ENCODE data around the gene MGA. TPM values are rescaled to one million over a fixed set of nuclear protein-coding genes. Genes with fewer than 3 reads are reported as not detected.

The MGA gene
- total and polyA plus RNA-seq, 2 donors (not counting 3 experiments of a cell fraction or from before 2014, with no cell fraction given), result 4.1 to 36.5 TPM

GRCh38 chr15:41775651-41776050 is 115.4 kb downstream of the MGA start:
- H3K4me1 ChIP-seq (ENCODE audit: control insufficient read depth, extremely low read depth, insufficient read depth, low read length), result peaks cover 68% of the 10 kb centered on the region
- CTCF ChIA-PET, result interaction anchor here (3.7 to 13.5 kb wide), 3 partner anchors 18 to 80 kb away, joined by 25 to 754 read pairs (median 219); no protein-coding TSS in a partner anchor
- BruUV-seq (replicated peaks), result no TSS peak
- no peak overlapping the region for H2AFZ ChIP-seq (ENCODE audit: low read depth, low read length)
- peak overlapping the region; percentile 99 for H3K4me2 ChIP-seq (ENCODE audit: insufficient read depth, low read length)
- TF ChIP-seq MAX (IDR thresholded peaks at IDR 0.05; ENCODE audit: insufficient read depth, insufficient read length), result no peak
- no peak for TF ChIP-seq FOS (IDR thresholded peaks at IDR 0.05; ENCODE audit: borderline replicate concordance, insufficient read depth, low read length)
- no peak for TF ChIP-seq GATA2 (IDR thresholded peaks at IDR 0.05; ENCODE audit: insufficient read depth, insufficient read length, low read depth, low read length)
- no peak for TF ChIP-seq MYC (IDR thresholded peaks at IDR 0.05; ENCODE audit: low read depth, low read length)
- no peak for TF ChIP-seq POLR2AphosphoS5 (IDR thresholded peaks at IDR 0.05; ENCODE audit: insufficient read depth, low read depth, low read length)
- TF ChIP-seq JUN (IDR thresholded peaks at IDR 0.05; ENCODE audit: borderline replicate concordance, insufficient read depth, insufficient read length, low read depth), result no peak
- TF ChIP-seq CTCF (IDR thresholded peaks at IDR 0.05; ENCODE audit: extremely low read depth in 1 of 2, insufficient read depth in 1 of 2, low read depth in 1 of 2, low read length in 2 of 2), result no peak
- no peak for TF ChIP-seq POLR2A (IDR thresholded peaks at IDR 0.05; ENCODE audit: low read depth, low read length)
- TF ChIP-seq EZH2 (IDR thresholded peaks at IDR 0.05; ENCODE audit: borderline replicate concordance, low read depth, low read length, severe bottlenecking), result no peak
- no peaks in the 10 kb centered on the region for H3K9me1 ChIP-seq (replicated peaks; ENCODE audit: control insufficient read depth, extremely low read depth, insufficient read depth, low read length)
- H3K27ac ChIP-seq (ENCODE audit: insufficient read depth, low read depth, low read length), result peak overlapping the region; percentile 48
- no peaks in the 10 kb centered on the region for H4K20me1 ChIP-seq (replicated peaks; ENCODE audit: control insufficient read depth, extremely low read depth, insufficient read depth, low read length)
- POLR2A ChIA-PET, result no interaction called here
- peak overlapping the region; percentile 75 for H3K9ac ChIP-seq (replicated peaks; ENCODE audit: extremely low read depth, insufficient read depth, low read length)
- peaks cover 50% of the 10 kb centered on the region for H3K79me2 ChIP-seq (ENCODE audit: control insufficient read depth, insufficient read depth, low read length)
- DNase-seq (ENCODE audit: low read depth, low spot score) (no peak), FAIRE-seq (no peak)
- H3K9me3 ChIP-seq (replicated peaks; ENCODE audit: control insufficient read depth, insufficient read depth, low read length), result no peaks in the 10 kb centered on the region
- peak overlapping the region; percentile 35 to 69 (median 56) for H3K4me3 ChIP-seq (replicated peaks in 1 of 3; ENCODE audit: insufficient read depth in 1 of 3, low read depth in 1 of 3, low read length in 3 of 3)
- H3K27me3 ChIP-seq (ENCODE audit: control insufficient read depth in 2 of 2, insufficient read depth in 2 of 2, low read length in 2 of 2), result no peaks in the 10 kb centered on the region
- H3K36me3 ChIP-seq (ENCODE audit: control insufficient read depth in 2 of 2, extremely low read depth in 1 of 2, insufficient read depth in 2 of 2, low read length in 2 of 2), result no peaks in the 10 kb centered on the region
- intact Hi-C loops (cut with micrococcal nuclease), result loop anchor here (2.0 kb wide), 1 partner anchor 119 kb away; the partner anchor contains the start of gene SPTBN5
- dilution Hi-C loops (cut with MboI; ENCODE audit: extremely low pct_ligation_motif_present, low sequenced_read_pairs), result no loop called here

Measured in endothelial cell of umbilical vein (primary cell).